WTC11 (cell line): ENCODE measurements around the gene UTP11.

Source experiments
- EMX1 ChIP-seq: fragments of 250-450 bp; sonication (Bioruptor Pico); IDR thresholded peaks from 2 replicates; pipeline ENCODE4 v1.8.0; 2021; ENCODE audit warnings: mild to moderate bottlenecking
- HMGA2 ChIP-seq: fragments of 250-450 bp; sonication (Bioruptor Pico); IDR thresholded peaks from 2 replicates; pipeline ENCODE4 v1.4.0; 2021; ENCODE audit warnings: mild to moderate bottlenecking, moderate library complexity
- SP1 ChIP-seq: sonication (generic); formaldehyde crosslinking; conservative IDR thresholded peaks from 2 replicates; pipeline ENCODE4 v1.8.1; 2022; ENCODE audit warnings: missing genetic modification reagents
- ZBTB21 ChIP-seq: sonication (generic); formaldehyde crosslinking; IDR thresholded peaks from 2 replicates; pipeline ENCODE4 v1.8.1; 2023; ENCODE audit warnings: mild to moderate bottlenecking, missing genetic modification reagents, borderline replicate concordance
- TF ChIP-seq, protein P1 (sequence below): fragments of 200-600 bp; IDR thresholded peaks from 2 replicates; pipeline ENCODE4 v1.8.0; 2022; ENCODE audit warnings: antibody characterized with exemption
- TF ChIP-seq, protein P2 (sequence below): sonication (generic); formaldehyde crosslinking; IDR thresholded peaks from 2 replicates; pipeline ENCODE4 v1.8.1; 2022; ENCODE audit warnings: low read depth, missing genetic modification reagents, borderline replicate concordance
- TF ChIP-seq, protein P3 (sequence below): sonication (generic); formaldehyde crosslinking; IDR thresholded peaks from 2 replicates; pipeline ENCODE4 v1.8.1; 2022; ENCODE audit warnings: mild to moderate bottlenecking, missing genetic modification reagents, moderate library complexity, borderline replicate concordance
- TF ChIP-seq, protein P4 (sequence below): sonication (generic); formaldehyde crosslinking; IDR thresholded peaks from 2 replicates; pipeline ENCODE4 v1.8.0; 2022; ENCODE audit warnings: mild to moderate bottlenecking, missing genetic modification reagents
- TF ChIP-seq, protein P5 (sequence below): sonication (generic); formaldehyde crosslinking; IDR thresholded peaks from 2 replicates; pipeline ENCODE4 v1.8.0; 2022; ENCODE audit warnings: mild to moderate bottlenecking, missing genetic modification reagents

DNA sequence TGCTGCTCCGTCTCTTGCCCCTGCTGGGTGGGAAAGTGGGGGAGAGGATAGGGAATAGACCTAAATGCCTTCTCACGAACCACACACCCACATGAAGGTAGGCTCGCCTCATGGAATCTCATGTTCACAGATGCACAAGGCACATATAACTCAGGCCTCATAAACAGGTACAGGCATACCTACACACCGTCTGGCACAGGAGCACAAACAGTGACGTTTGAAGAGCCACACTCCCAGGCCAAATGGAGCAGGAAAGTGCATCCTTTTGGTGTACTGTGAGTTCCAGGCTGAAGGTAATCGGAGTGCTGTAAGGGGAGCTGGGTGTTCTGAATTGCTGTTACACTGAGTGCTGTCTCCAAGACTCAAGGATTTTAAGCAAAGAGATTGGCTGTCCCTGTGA lies 13.1 kb downstream of the UTP11 start:
- TF ChIP-seq, protein P1, sequence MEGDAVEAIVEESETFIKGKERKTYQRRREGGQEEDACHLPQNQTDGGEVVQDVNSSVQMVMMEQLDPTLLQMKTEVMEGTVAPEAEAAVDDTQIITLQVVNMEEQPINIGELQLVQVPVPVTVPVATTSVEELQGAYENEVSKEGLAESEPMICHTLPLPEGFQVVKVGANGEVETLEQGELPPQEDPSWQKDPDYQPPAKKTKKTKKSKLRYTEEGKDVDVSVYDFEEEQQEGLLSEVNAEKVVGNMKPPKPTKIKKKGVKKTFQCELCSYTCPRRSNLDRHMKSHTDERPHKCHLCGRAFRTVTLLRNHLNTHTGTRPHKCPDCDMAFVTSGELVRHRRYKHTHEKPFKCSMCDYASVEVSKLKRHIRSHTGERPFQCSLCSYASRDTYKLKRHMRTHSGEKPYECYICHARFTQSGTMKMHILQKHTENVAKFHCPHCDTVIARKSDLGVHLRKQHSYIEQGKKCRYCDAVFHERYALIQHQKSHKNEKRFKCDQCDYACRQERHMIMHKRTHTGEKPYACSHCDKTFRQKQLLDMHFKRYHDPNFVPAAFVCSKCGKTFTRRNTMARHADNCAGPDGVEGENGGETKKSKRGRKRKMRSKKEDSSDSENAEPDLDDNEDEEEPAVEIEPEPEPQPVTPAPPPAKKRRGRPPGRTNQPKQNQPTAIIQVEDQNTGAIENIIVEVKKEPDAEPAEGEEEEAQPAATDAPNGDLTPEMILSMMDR, result no peak
- TF ChIP-seq HMGA2 (no peak), ZBTB21 (no peak), EMX1 (no peak), SP1 (no peak)
- TF ChIP-seq, protein P2, sequence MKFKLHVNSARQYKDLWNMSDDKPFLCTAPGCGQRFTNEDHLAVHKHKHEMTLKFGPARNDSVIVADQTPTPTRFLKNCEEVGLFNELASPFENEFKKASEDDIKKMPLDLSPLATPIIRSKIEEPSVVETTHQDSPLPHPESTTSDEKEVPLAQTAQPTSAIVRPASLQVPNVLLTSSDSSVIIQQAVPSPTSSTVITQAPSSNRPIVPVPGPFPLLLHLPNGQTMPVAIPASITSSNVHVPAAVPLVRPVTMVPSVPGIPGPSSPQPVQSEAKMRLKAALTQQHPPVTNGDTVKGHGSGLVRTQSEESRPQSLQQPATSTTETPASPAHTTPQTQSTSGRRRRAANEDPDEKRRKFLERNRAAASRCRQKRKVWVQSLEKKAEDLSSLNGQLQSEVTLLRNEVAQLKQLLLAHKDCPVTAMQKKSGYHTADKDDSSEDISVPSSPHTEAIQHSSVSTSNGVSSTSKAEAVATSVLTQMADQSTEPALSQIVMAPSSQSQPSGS (CRISPR knock-in tag), result no peak
- TF ChIP-seq, protein P3, sequence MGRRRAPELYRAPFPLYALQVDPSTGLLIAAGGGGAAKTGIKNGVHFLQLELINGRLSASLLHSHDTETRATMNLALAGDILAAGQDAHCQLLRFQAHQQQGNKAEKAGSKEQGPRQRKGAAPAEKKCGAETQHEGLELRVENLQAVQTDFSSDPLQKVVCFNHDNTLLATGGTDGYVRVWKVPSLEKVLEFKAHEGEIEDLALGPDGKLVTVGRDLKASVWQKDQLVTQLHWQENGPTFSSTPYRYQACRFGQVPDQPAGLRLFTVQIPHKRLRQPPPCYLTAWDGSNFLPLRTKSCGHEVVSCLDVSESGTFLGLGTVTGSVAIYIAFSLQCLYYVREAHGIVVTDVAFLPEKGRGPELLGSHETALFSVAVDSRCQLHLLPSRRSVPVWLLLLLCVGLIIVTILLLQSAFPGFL (CRISPR knock-in tag), result no peak
- TF ChIP-seq, protein P4, sequence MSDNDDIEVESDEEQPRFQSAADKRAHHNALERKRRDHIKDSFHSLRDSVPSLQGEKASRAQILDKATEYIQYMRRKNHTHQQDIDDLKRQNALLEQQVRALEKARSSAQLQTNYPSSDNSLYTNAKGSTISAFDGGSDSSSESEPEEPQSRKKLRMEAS (CRISPR knock-in tag), result no peak
- TF ChIP-seq, protein P5, sequence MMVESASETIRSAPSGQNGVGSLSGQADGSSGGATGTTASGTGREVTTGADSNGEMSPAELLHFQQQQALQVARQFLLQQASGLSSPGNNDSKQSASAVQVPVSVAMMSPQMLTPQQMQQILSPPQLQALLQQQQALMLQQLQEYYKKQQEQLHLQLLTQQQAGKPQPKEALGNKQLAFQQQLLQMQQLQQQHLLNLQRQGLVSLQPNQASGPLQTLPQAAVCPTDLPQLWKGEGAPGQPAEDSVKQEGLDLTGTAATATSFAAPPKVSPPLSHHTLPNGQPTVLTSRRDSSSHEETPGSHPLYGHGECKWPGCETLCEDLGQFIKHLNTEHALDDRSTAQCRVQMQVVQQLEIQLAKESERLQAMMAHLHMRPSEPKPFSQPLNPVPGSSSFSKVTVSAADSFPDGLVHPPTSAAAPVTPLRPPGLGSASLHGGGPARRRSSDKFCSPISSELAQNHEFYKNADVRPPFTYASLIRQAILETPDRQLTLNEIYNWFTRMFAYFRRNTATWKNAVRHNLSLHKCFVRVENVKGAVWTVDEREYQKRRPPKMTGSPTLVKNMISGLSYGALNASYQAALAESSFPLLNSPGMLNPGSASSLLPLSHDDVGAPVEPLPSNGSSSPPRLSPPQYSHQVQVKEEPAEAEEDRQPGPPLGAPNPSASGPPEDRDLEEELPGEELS (CRISPR knock-in tag), result no peak
